IPS-NIHi11 (cell line): ENCODE measurements around the gene IER5L.

Experiments used
- DNase-seq: peaks from one replicate; pipeline ENCODE4 v3.0.0; 2012; ENCODE audit warnings: mixed read lengths, low spot score

The IER5L gene

GRCh38 chr9:129177791-129178567 is at the start of gene IER5L:
TSS of gene IER5L (minus strand) at chr9:129178261. CDS start at chr9:129178052, 209 bp downstream.
- peak; percentile 97 for DNase-seq

- no peak for DNase-seq
Observed at GRCh38 chr9:129227843-129228189, 49.8 kb upstream of the IER5L start.

- DNase-seq = peak; percentile 84
Observed at GRCh38 chr9:129225815-129226214, 47.8 kb upstream of the IER5L start.

GRCh38 chr9:129225490-129225778 is 47.4 kb upstream of the IER5L start:
- no peak for DNase-seq

GRCh38 chr9:129224618-129225489 is 46.8 kb upstream of the IER5L start:
- DNase-seq = no peak

- DNase-seq = no peak
Observed at GRCh38 chr9:129223551-129224208, 45.6 kb upstream of the IER5L start.

GRCh38 chr9:129222819-129223218 is 44.8 kb upstream of the IER5L start:
- DNase-seq = no peak

GRCh38 chr9:129221979-129222635 is 44.0 kb upstream of the IER5L start:
- DNase-seq = peak; percentile 55

- no peak for DNase-seq
Observed at GRCh38 chr9:129221233-129221632, 43.2 kb upstream of the IER5L start.

GRCh38 chr9:129220771-129221170 is 42.7 kb upstream of the IER5L start:
- DNase-seq = no peak

- no peak for DNase-seq
Observed at GRCh38 chr9:129218918-129219317, 40.9 kb upstream of the IER5L start.

GRCh38 chr9:129218272-129218625 is 40.2 kb upstream of the IER5L start:
- DNase-seq = no peak

GRCh38 chr9:129213551-129213950 is 35.5 kb upstream of the IER5L start:
- DNase-seq = no peak

- DNase-seq = no peak
Observed at GRCh38 chr9:129211686-129212085, 33.6 kb upstream of the IER5L start.

GRCh38 chr9:129210125-129210524 is 32.1 kb upstream of the IER5L start:
- no peak for DNase-seq

- DNase-seq = no peak
Observed at GRCh38 chr9:129209580-129209979, 31.5 kb upstream of the IER5L start.

- no peak for DNase-seq
Observed at GRCh38 chr9:129209109-129209508, 31.0 kb upstream of the IER5L start.

- peak; percentile 81 for DNase-seq
Observed at GRCh38 chr9:129208207-129209032, 30.4 kb upstream of the IER5L start.

GRCh38 chr9:129206905-129207304 is 28.8 kb upstream of the IER5L start:
- DNase-seq = no peak

- no peak for DNase-seq
Observed at GRCh38 chr9:129206401-129206800, 28.3 kb upstream of the IER5L start.

- DNase-seq = no peak
Observed at GRCh38 chr9:129204840-129205239, 26.8 kb upstream of the IER5L start.

GRCh38 chr9:129203556-129203909 is 25.5 kb upstream of the IER5L start:
- DNase-seq = no peak
